Measurements from ENCODE around the gene ASPHD2. TPM values are rescaled to one million over a fixed set of nuclear protein-coding genes. Genes with fewer than 3 reads are reported as not detected.

Gene ASPHD2
- total RNA-seq, 1 experiment from 2014 or later = 7.1 TPM

- peaks cover under 1 to 2% of the 10 kb centered on the region in 2 experiments; a peak in 3 of 4 replicates for H3K4me1 Mint-ChIP-seq
- Histone ChIP-seq H4K20me1 (ENCODE audit: control insufficient read depth, insufficient read depth, insufficient read length) (no peaks in the 10 kb centered on the region), H3K4me1 (ENCODE audit: insufficient read depth, low read length) (no peaks in the 10 kb centered on the region), H4K5ac (ENCODE audit: insufficient read length, low read depth, low read length) (no peak overlapping the region), H2BK15ac (ENCODE audit: low read depth, low read length) (no peak overlapping the region), H3K23me2 (ENCODE audit: insufficient read length, low read depth, low read length, poor library complexity, severe bottlenecking) (no peaks in the 10 kb centered on the region), H3K4ac (ENCODE audit: low read depth, low read length) (no peak overlapping the region), H3K56ac (ENCODE audit: insufficient read length, low read depth, low read length) (no peak overlapping the region), H3K23ac (ENCODE audit: insufficient read length, low read depth, low read length) (no peak overlapping the region), H3T11ph (ENCODE audit: low read length) (no peak overlapping the region), H3K79me2 (ENCODE audit: insufficient read depth, low read length) (no peaks in the 10 kb centered on the region), H2BK5ac (ENCODE audit: insufficient read length, low read length) (no peak overlapping the region), H2BK12ac (ENCODE audit: insufficient read length, low read depth, low read length) (no peak overlapping the region), H3K14ac (ENCODE audit: insufficient read depth, low read length) (no peak overlapping the region), H2BK20ac (ENCODE audit: low read depth, low read length, poor library complexity, severe bottlenecking) (no peak overlapping the region), H3K27ac (ENCODE audit: insufficient read length, low read depth, low read length) (no peak overlapping the region), H4K91ac (ENCODE audit: insufficient read length, low read depth, low read length) (no peak overlapping the region), H3K79me1 (ENCODE audit: insufficient read depth, low read depth, low read length, poor library complexity, severe bottlenecking) (no peaks in the 10 kb centered on the region), H3K27me3 (ENCODE audit: insufficient read depth, low read length) (no peaks in the 10 kb centered on the region; the same call in 1 of the 2 replicates), H3K18ac (ENCODE audit: insufficient read length, low read depth, low read length) (no peak overlapping the region), H2BK120ac (ENCODE audit: low read depth, low read length, poor library complexity, severe bottlenecking) (no peak overlapping the region), H2AK5ac (ENCODE audit: insufficient read length, low read length) (no peak overlapping the region), H3K9ac (ENCODE audit: extremely low read depth, insufficient read length, low read length) (no peak overlapping the region), H3K9me3 (ENCODE audit: control insufficient read depth, low read depth, low read length) (no peaks in the 10 kb centered on the region), H3K4me2 (ENCODE audit: insufficient read depth, insufficient read length, low read length) (no peak overlapping the region), H2AFZ (ENCODE audit: low read length) (no peak overlapping the region), H4K8ac (replicated peaks; ENCODE audit: insufficient read length, low read depth, low read length) (no peak overlapping the region)
- TF ChIP-seq, protein P1, sequence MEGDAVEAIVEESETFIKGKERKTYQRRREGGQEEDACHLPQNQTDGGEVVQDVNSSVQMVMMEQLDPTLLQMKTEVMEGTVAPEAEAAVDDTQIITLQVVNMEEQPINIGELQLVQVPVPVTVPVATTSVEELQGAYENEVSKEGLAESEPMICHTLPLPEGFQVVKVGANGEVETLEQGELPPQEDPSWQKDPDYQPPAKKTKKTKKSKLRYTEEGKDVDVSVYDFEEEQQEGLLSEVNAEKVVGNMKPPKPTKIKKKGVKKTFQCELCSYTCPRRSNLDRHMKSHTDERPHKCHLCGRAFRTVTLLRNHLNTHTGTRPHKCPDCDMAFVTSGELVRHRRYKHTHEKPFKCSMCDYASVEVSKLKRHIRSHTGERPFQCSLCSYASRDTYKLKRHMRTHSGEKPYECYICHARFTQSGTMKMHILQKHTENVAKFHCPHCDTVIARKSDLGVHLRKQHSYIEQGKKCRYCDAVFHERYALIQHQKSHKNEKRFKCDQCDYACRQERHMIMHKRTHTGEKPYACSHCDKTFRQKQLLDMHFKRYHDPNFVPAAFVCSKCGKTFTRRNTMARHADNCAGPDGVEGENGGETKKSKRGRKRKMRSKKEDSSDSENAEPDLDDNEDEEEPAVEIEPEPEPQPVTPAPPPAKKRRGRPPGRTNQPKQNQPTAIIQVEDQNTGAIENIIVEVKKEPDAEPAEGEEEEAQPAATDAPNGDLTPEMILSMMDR (conservative IDR thresholded peaks at IDR 0.05) = no peak
- H3K27me3 Mint-ChIP-seq (ENCODE audit: low read depth) = peaks cover 3% of the 10 kb centered on the region
- no peaks in the 10 kb centered on the region for H3K36me3 Mint-ChIP-seq (ENCODE audit: insufficient read depth in 1 of 3, low read depth in 3 of 3)
- no CpG with 5 or more reads among the region's 5 CpGs for WGBS (ENCODE audit: extremely low coverage, insufficient read length, low lambda C conversion rate)
- no peak for DNase-seq
- no peak overlapping the region for H3K27ac Mint-ChIP-seq
- no peaks in the 10 kb centered on the region for H3K9me3 Mint-ChIP-seq
- no peak overlapping the region for H3K4me3 Mint-ChIP-seq
These were observed 18.7 kb upstream of the ASPHD2 start for GRCh38 chr22:26410386-26410785.
